Liver (tissue), 9 donors: Measurements from ENCODE around the gene KLF13. TPM values are rescaled to one million over a fixed set of nuclear protein-coding genes. Genes with fewer than 3 reads are reported as not detected.

Experiments used
- DNase-seq: peaks from one replicate; pipeline ENCODE4 v3.0.0-alpha.2; 2017; ENCODE audit warnings: low spot score
- H3K27ac ChIP-seq, 2 donors: one replicate each; pipeline ENCODE4 v1.7.0; 2013; ENCODE audit warnings: inconsistent platforms in 2 of 2, low read length in 2 of 2, control low read depth in 1 of 2, low read depth in 1 of 2, mild to moderate bottlenecking in 1 of 2
- H3K27me3 ChIP-seq, 4 donors: one replicate each; pipeline versions ENCODE4 v1.6.1 to v1.7.0; 2013; ENCODE audit warnings: low read length in 3 of 4, inconsistent platforms in 1 of 4, mild to moderate bottlenecking in 1 of 4, moderate library complexity in 1 of 4; ENCODE audit not compliant: control insufficient read depth in 4 of 4, insufficient read depth in 4 of 4
- H3K36me3 ChIP-seq, 4 donors: one replicate each; pipeline versions ENCODE4 v1.6.1 to v1.7.0; 2013; ENCODE audit warnings: low read length in 3 of 4, mild to moderate bottlenecking in 3 of 4, low read depth in 1 of 4, moderate library complexity in 1 of 4; ENCODE audit not compliant: control insufficient read depth in 4 of 4, insufficient read depth in 3 of 4
- H3K4me1 ChIP-seq, 4 donors: one replicate each; pipeline versions ENCODE4 v1.6.1 to v1.7.0; 2013; ENCODE audit warnings: low read length in 3 of 4, mild to moderate bottlenecking in 3 of 4, moderate library complexity in 1 of 4; ENCODE audit not compliant: control insufficient read depth in 4 of 4, insufficient read depth in 4 of 4
- H3K4me3 ChIP-seq, 3 donors: one replicate each; pipeline versions ENCODE4 v1.6.1 to v1.7.0; 2013; ENCODE audit warnings: low read length in 3 of 3, control low read depth in 1 of 3, low read depth in 1 of 3, mild to moderate bottlenecking in 1 of 3
- H3K9ac ChIP-seq, 2 donors: one replicate each; pipeline ENCODE4 v1.7.0; 2013; ENCODE audit warnings: low read length in 2 of 2, mild to moderate bottlenecking in 2 of 2, moderate library complexity in 2 of 2, control low read depth in 1 of 2, low read depth in 1 of 2
- H3K9me3 ChIP-seq, 4 donors: one replicate each; pipeline versions ENCODE4 v1.6.1 to v1.7.0; 2013; ENCODE audit warnings: low read length in 3 of 4; ENCODE audit not compliant: control insufficient read depth in 4 of 4
- ATF3 ChIP-seq: IDR thresholded peaks from 2 replicates; pipeline ENCODE4 v1.6.1; 2016; ENCODE audit warnings: antibody characterized with exemption
- CTCF ChIP-seq: fragments of 150-350 bp; IDR thresholded peaks from 2 replicates; pipeline ENCODE4 v1.5.1; 2017; ENCODE audit warnings: improper control_type of control experiment, low read depth, low read length; ENCODE audit not compliant: missing input control
- EGR1 ChIP-seq, 2 donors: IDR thresholded peaks; 2 replicates each; pipeline ENCODE4 v1.6.1; 2016 to 2018; ENCODE audit warnings: antibody characterized with exemption in 2 of 2, low read depth in 2 of 2
- FOXA1 ChIP-seq: IDR thresholded peaks from 2 replicates; pipeline ENCODE4 v1.6.1; 2016; ENCODE audit warnings: antibody characterized with exemption
- FOXA2 ChIP-seq: IDR thresholded peaks from 2 replicates; pipeline ENCODE4 v1.6.1; 2016; ENCODE audit warnings: antibody characterized with exemption
- GABPA ChIP-seq, 2 donors: IDR thresholded peaks in 1 of 2; conservative IDR thresholded peaks in 1 of 2; 2 replicates each; pipeline ENCODE4 v1.6.1; 2016; ENCODE audit warnings: antibody characterized with exemption in 2 of 2, mild to moderate bottlenecking in 1 of 2, moderate library complexity in 1 of 2
- HNF4A ChIP-seq, 2 donors: conservative IDR thresholded peaks; 2 replicates each; pipeline ENCODE4 v1.6.1; 2016; ENCODE audit warnings: antibody characterized with exemption in 2 of 2, mild to moderate bottlenecking in 2 of 2
- HNF4G ChIP-seq: IDR thresholded peaks from 2 replicates; pipeline ENCODE4 v1.6.1; 2016; ENCODE audit warnings: antibody characterized with exemption
- JUND ChIP-seq, 2 donors: IDR thresholded peaks; 2 replicates each; pipeline ENCODE4 v1.6.1; 2016; ENCODE audit warnings: antibody characterized with exemption in 2 of 2
- MAX ChIP-seq: IDR thresholded peaks from 2 replicates; pipeline ENCODE4 v1.6.1; 2016; ENCODE audit warnings: antibody characterized with exemption
- NR2F2 ChIP-seq: IDR thresholded peaks from 2 replicates; pipeline ENCODE4 v1.6.1; 2016; ENCODE audit warnings: antibody characterized with exemption
- RAD21 ChIP-seq, 2 donors: IDR thresholded peaks; 2 replicates each; pipeline ENCODE4 v1.6.1; 2016; ENCODE audit warnings: antibody characterized with exemption in 2 of 2, mild to moderate bottlenecking in 2 of 2
- RXRA ChIP-seq, 2 donors: IDR thresholded peaks; 2 replicates each; pipeline ENCODE4 v1.6.1; 2017 to 2018; ENCODE audit warnings: antibody characterized with exemption in 2 of 2, mild to moderate bottlenecking in 1 of 2
- SP1 ChIP-seq: IDR thresholded peaks from 2 replicates; pipeline ENCODE4 v1.6.1; 2018; ENCODE audit warnings: antibody characterized with exemption, mild to moderate bottlenecking
- TAF1 ChIP-seq: conservative IDR thresholded peaks from 2 replicates; pipeline ENCODE4 v1.6.1; 2016; ENCODE audit warnings: antibody characterized with exemption, mild to moderate bottlenecking
- WGBS: extraction: QIAGEN DNeasy Blood & Tissue Kit; methylation state at CpG from one replicate; pipeline ENCODE4 v1.1.7; 2013; 5-methylcytosine and 5-hydroxymethylcytosine counted together
- polyA plus RNA-seq, 2 donors: library from polyadenylated mRNA; stranded (reverse) in 1 of 2; unstranded in 1 of 2; fragments of 200-250 nt in 1 of 2; fragments of >200 nt in 1 of 2; fragmentation: Nextera tagmentation in 1 of 2; extraction: Ambion mirVana in 1 of 2; gene quantifications; one replicate each; pipeline versions ENCODE4 v1.2.1 to v1.2.3, GENCODE V29; 2013 to 2015
- total RNA-seq, 2 donors: library from RNA; depleted of rRNA; stranded (reverse); fragments of >200 nt; gene quantifications; one replicate each; pipeline ENCODE4 v1.2.3, GENCODE V29; 2014
- TF ChIP-seq, protein P1 (sequence below): IDR thresholded peaks from 2 replicates; pipeline ENCODE4 v1.6.1; 2016; ENCODE audit warnings: antibody characterized with exemption, mild to moderate bottlenecking
- donor health status: healthy.
- donor health status: healthy.
- donor health status: healthy.
- donor health status: healthy.
- donor health status: healthy.

The KLF13 gene
- total and polyA plus RNA-seq, 4 donors: 17.4 to 77.1 (median 57.5) TPM

- Histone ChIP-seq H3K4me1 (peaks cover 30 to 60% (median 54%) of the 10 kb centered on the region in 4 donors), H3K9ac (no peak overlapping the region), H3K9me3 (no peaks in the 10 kb centered on the region), H3K27me3 (no peaks in the 10 kb centered on the region), H3K27ac (no peak overlapping the region), H3K4me3 (no peak overlapping the region), H3K36me3 (no peaks in the 10 kb centered on the region)
- TF ChIP-seq MAX (no peak), RAD21 (IDR thresholded peaks at IDR 0.05) (no peak), ATF3 (no peak), SP1 (no peak), JUND (IDR thresholded peaks at IDR 0.05) (no peak), FOXA1 (no peak), GABPA (IDR thresholded peaks at IDR 0.05 in 1 of 2, conservative IDR thresholded peaks at IDR 0.05 in 1 of 2) (no peak), HNF4G (no peak), EGR1 (IDR thresholded peaks at IDR 0.05; ENCODE audit: low read depth in 2 of 2) (no peak), NR2F2 (no peak)
- TF ChIP-seq, protein P1, sequence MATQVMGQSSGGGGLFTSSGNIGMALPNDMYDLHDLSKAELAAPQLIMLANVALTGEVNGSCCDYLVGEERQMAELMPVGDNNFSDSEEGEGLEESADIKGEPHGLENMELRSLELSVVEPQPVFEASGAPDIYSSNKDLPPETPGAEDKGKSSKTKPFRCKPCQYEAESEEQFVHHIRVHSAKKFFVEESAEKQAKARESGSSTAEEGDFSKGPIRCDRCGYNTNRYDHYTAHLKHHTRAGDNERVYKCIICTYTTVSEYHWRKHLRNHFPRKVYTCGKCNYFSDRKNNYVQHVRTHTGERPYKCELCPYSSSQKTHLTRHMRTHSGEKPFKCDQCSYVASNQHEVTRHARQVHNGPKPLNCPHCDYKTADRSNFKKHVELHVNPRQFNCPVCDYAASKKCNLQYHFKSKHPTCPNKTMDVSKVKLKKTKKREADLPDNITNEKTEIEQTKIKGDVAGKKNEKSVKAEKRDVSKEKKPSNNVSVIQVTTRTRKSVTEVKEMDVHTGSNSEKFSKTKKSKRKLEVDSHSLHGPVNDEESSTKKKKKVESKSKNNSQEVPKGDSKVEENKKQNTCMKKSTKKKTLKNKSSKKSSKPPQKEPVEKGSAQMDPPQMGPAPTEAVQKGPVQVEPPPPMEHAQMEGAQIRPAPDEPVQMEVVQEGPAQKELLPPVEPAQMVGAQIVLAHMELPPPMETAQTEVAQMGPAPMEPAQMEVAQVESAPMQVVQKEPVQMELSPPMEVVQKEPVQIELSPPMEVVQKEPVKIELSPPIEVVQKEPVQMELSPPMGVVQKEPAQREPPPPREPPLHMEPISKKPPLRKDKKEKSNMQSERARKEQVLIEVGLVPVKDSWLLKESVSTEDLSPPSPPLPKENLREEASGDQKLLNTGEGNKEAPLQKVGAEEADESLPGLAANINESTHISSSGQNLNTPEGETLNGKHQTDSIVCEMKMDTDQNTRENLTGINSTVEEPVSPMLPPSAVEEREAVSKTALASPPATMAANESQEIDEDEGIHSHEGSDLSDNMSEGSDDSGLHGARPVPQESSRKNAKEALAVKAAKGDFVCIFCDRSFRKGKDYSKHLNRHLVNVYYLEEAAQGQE: no peak
- 63% methylated on average over 4 of the region's 4 CpGs for WGBS
- DNase-seq: no peak
Observed at GRCh38 chr15:31330836-31331235, 4.2 kb downstream of the KLF13 start.

GRCh38 chr15:31331389-31331788, 4.8 kb downstream of the KLF13 start:
- peaks cover 35 to 66% (median 60%) of the 10 kb centered on the region in 4 donors for H3K4me1 ChIP-seq
- H3K4me3 ChIP-seq: no peak overlapping the region
- H3K9me3 ChIP-seq: no peaks in the 10 kb centered on the region
- no peak overlapping the region for H3K27ac ChIP-seq
- no peak for DNase-seq
- H3K36me3 ChIP-seq: no peaks in the 10 kb centered on the region
- no peak for TF ChIP-seq MAX
- no peak for TF ChIP-seq JUND (IDR thresholded peaks at IDR 0.05)
- TF ChIP-seq EGR1 (IDR thresholded peaks at IDR 0.05; ENCODE audit: low read depth in 2 of 2): no peak
- TF ChIP-seq CTCF: no peak
- no peak for TF ChIP-seq HNF4G
- TF ChIP-seq NR2F2: no peak
- TF ChIP-seq FOXA1: no peak
- no peak for TF ChIP-seq TAF1
- TF ChIP-seq HNF4A (conservative IDR thresholded peaks at IDR 0.05): no peak
- TF ChIP-seq RXRA (IDR thresholded peaks at IDR 0.05): no peak
- TF ChIP-seq FOXA2: no peak
- TF ChIP-seq RAD21 (IDR thresholded peaks at IDR 0.05): no peak
- TF ChIP-seq GABPA (IDR thresholded peaks at IDR 0.05 in 1 of 2, conservative IDR thresholded peaks at IDR 0.05 in 1 of 2): no peak
- TF ChIP-seq, protein P1: no peak
- WGBS: 53% methylated on average over 5 of the region's 5 CpGs
- no peaks in the 10 kb centered on the region for H3K27me3 ChIP-seq
- no peak overlapping the region for H3K9ac ChIP-seq
